Fibroblast of lung (primary cell): ENCODE data around the gene ADCK2. TPM values are rescaled to one million over a fixed set of nuclear protein-coding genes. Genes with fewer than 3 reads are reported as not detected.

Source experiments
- DNase-seq, 2 donors: peaks; one replicate each; pipeline versions ENCODE4 v3.0.0 to v3.0.0-alpha.2; 2010; ENCODE audit warnings: low read depth in 2 of 2
- H2AFZ ChIP-seq: 2 replicates; pipeline ENCODE4 v1.5.1; 2012; ENCODE audit warnings: low read length, control low read depth, inconsistent platforms
- H3K27ac ChIP-seq: 2 replicates; pipeline ENCODE4 v1.5.1; 2011; ENCODE audit warnings: low read length, control low read depth; ENCODE audit not compliant: insufficient read depth
- H3K27me3 ChIP-seq: 2 replicates; pipeline ENCODE4 v1.5.1; 2011; ENCODE audit warnings: mild to moderate bottlenecking, low read length; ENCODE audit not compliant: control insufficient read depth, insufficient read depth
- H3K36me3 ChIP-seq: 2 replicates; pipeline ENCODE4 v1.5.1; 2011; ENCODE audit warnings: low read length; ENCODE audit not compliant: control insufficient read depth, insufficient read depth
- H3K4me1 ChIP-seq: 2 replicates; pipeline ENCODE4 v1.5.1; 2011; ENCODE audit warnings: low read length; ENCODE audit not compliant: control insufficient read depth, insufficient read depth; ENCODE audit errors: extremely low read depth
- H3K4me2 ChIP-seq: 2 replicates; pipeline ENCODE4 v1.5.1; 2011; ENCODE audit warnings: low read length, control low read depth; ENCODE audit not compliant: insufficient read depth; ENCODE audit errors: extremely low read depth
- H3K4me3 ChIP-seq, 4 experiments: fragments of 200-600 bp in 1 of 4; sonication (generic) in 1 of 4; replicated peaks in 1 of 4; 2 replicates each; pipeline ENCODE4 v1.5.1; 2011 to 2016; ENCODE audit warnings: low read length in 4 of 4, low read depth in 3 of 4, mild to moderate bottlenecking in 3 of 4, control low read depth in 2 of 4, inconsistent platforms in 1 of 4, mixed read lengths in 1 of 4; ENCODE audit not compliant: insufficient read depth in 1 of 4; ENCODE audit errors: control extremely low read depth in 1 of 4
- H3K79me2 ChIP-seq: 2 replicates; pipeline ENCODE4 v1.5.1; 2012; ENCODE audit warnings: mild to moderate bottlenecking, low read length, inconsistent platforms; ENCODE audit not compliant: control insufficient read depth, insufficient read depth
- H3K9ac ChIP-seq: 2 replicates; pipeline ENCODE4 v1.5.1; 2011; ENCODE audit warnings: mild to moderate bottlenecking, low read length, control low read depth; ENCODE audit not compliant: insufficient read depth
- H3K9me3 ChIP-seq: 2 replicates; pipeline ENCODE4 v1.5.1; 2012; ENCODE audit warnings: low read depth, low read length; ENCODE audit not compliant: control insufficient read depth, insufficient read depth
- H4K20me1 ChIP-seq: 2 replicates; pipeline ENCODE4 v1.5.1; 2011; ENCODE audit warnings: low read length; ENCODE audit not compliant: control insufficient read depth, insufficient read depth; ENCODE audit errors: extremely low read depth
- EZH2 ChIP-seq: IDR thresholded peaks from 2 replicates; pipeline ENCODE4 v1.5.1; 2012; ENCODE audit warnings: low read length, control low read depth, mild to moderate bottlenecking; ENCODE audit errors: missing control alignments
- polyA plus RNA-seq, 2 donors: library from polyadenylated mRNA; depleted of rRNA in 1 of 2; stranded (reverse) in 1 of 2; unstranded in 1 of 2; fragments of >200 nt; gene quantifications; 2 replicates each; pipeline ENCODE4 v1.2.1, GENCODE V29; 2011 to 2012; ENCODE audit warnings: missing spikeins in 1 of 2
- total RNA-seq: library from RNA; depleted of rRNA; stranded (reverse); fragments of >200 nt; gene quantifications from 2 replicates; pipeline ENCODE4 v1.2.1, GENCODE V29; 2014
- TF ChIP-seq, protein P1 (sequence below), 2 donors: IDR thresholded peaks in 1 of 2; conservative IDR thresholded peaks in 1 of 2; 1 replicate in 1 of 2; 2 replicates in 1 of 2; pipeline ENCODE4 v1.5.1; 2011 to 2012; ENCODE audit warnings: low read length in 2 of 2, control low read depth in 1 of 2, inconsistent platforms in 1 of 2, low read depth in 1 of 2, mild to moderate bottlenecking in 1 of 2

Gene ADCK2
- total and polyA plus RNA-seq, 2 donors (not counting 1 experiment from before 2014, with no cell fraction given) = 7.1 to 37.5 TPM

DNA sequence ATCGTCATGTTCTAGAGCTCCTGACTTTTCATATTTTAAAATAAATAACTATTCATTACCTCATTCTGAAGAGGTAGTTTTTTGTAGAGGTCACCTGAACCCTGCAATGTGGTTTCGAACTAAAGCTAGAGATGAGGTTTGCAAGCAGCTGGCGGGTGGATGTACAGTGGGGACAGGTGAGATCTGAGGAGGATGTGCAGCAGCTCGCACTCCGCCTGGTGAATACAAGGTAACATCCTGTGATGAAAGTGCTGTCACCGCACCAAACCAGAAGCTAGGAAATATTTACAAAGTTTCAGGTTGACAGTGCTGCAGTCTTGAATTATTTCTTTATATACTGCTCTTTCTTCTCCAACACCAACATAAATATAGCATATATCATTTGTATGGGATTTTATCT is 50.3 kb downstream of the ADCK2 start:
- Histone ChIP-seq H2AFZ (no peak overlapping the region), H3K4me3 (no peak overlapping the region), H3K36me3 (peaks cover 5% of the 10 kb centered on the region), H3K9me3 (no peaks in the 10 kb centered on the region), H4K20me1 (no peaks in the 10 kb centered on the region), H3K79me2 (no peaks in the 10 kb centered on the region), H3K9ac (no peak overlapping the region), H3K4me2 (no peak overlapping the region), H3K27ac (no peak overlapping the region), H3K27me3 (no peaks in the 10 kb centered on the region), H3K4me1 (peaks cover 2% of the 10 kb centered on the region)
- TF ChIP-seq, protein P1, sequence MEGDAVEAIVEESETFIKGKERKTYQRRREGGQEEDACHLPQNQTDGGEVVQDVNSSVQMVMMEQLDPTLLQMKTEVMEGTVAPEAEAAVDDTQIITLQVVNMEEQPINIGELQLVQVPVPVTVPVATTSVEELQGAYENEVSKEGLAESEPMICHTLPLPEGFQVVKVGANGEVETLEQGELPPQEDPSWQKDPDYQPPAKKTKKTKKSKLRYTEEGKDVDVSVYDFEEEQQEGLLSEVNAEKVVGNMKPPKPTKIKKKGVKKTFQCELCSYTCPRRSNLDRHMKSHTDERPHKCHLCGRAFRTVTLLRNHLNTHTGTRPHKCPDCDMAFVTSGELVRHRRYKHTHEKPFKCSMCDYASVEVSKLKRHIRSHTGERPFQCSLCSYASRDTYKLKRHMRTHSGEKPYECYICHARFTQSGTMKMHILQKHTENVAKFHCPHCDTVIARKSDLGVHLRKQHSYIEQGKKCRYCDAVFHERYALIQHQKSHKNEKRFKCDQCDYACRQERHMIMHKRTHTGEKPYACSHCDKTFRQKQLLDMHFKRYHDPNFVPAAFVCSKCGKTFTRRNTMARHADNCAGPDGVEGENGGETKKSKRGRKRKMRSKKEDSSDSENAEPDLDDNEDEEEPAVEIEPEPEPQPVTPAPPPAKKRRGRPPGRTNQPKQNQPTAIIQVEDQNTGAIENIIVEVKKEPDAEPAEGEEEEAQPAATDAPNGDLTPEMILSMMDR (conservative IDR thresholded peaks at IDR 0.05 in 1 of 2, IDR thresholded peaks at IDR 0.05 in 1 of 2; ENCODE audit: low read depth in 1 of 2, low read length in 2 of 2) = no peak
- TF ChIP-seq EZH2 = no peak
- DNase-seq = no peak

- Histone ChIP-seq H3K27ac (no peak overlapping the region), H2AFZ (no peak overlapping the region), H3K36me3 (peaks cover 5% of the 10 kb centered on the region), H3K9me3 (no peaks in the 10 kb centered on the region), H4K20me1 (no peaks in the 10 kb centered on the region), H3K4me2 (no peak overlapping the region), H3K4me1 (peaks cover 2% of the 10 kb centered on the region), H3K27me3 (no peaks in the 10 kb centered on the region), H3K79me2 (no peaks in the 10 kb centered on the region), H3K9ac (no peak overlapping the region), H3K4me3 (no peak overlapping the region)
- TF ChIP-seq EZH2 = no peak
- TF ChIP-seq, protein P1 (conservative IDR thresholded peaks at IDR 0.05 in 1 of 2, IDR thresholded peaks at IDR 0.05 in 1 of 2; ENCODE audit: low read depth in 1 of 2, low read length in 2 of 2) = no peak
- DNase-seq = no peak
Measured at GRCh38 chr7:140723574-140723973, 50.8 kb downstream of the ADCK2 start.

DNA sequence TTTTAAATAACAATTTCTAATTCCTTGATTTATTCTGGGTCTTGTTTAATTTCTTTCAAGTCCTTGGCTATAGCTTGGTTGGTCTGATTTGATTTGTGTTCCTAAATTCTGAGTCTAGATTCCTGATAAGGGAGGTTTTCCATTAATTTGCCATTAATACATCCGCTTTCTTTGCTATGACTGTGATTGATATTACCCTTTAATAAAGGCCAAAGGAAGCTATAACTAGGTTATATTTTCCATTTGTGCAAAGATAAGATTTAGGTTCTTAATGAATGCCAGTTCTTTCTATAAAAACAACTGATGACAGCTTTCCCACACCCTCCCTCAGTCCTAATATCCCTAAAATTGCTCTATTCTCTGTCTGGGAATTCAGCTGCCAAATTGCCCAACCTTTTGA is 52.0 kb downstream of the ADCK2 start:
- H2AFZ ChIP-seq = no peak overlapping the region

More for the DNA sequence above, 52.0 kb downstream of the ADCK2 start:
- no peaks in the 10 kb centered on the region for H3K9me3 ChIP-seq
- no peaks in the 10 kb centered on the region for H3K27me3 ChIP-seq
- no peak overlapping the region for H3K9ac ChIP-seq
- H3K27ac ChIP-seq = no peak overlapping the region
- no peak overlapping the region for H3K4me3 ChIP-seq
- no peak overlapping the region for H3K4me2 ChIP-seq
- H3K36me3 ChIP-seq = peaks cover 5% of the 10 kb centered on the region
- H4K20me1 ChIP-seq = no peaks in the 10 kb centered on the region
- TF ChIP-seq, protein P1 (conservative IDR thresholded peaks at IDR 0.05 in 1 of 2, IDR thresholded peaks at IDR 0.05 in 1 of 2; ENCODE audit: low read depth in 1 of 2, low read length in 2 of 2) = no peak
- H3K4me1 ChIP-seq = peaks cover 2% of the 10 kb centered on the region
- no peak for DNase-seq
- H3K79me2 ChIP-seq = no peaks in the 10 kb centered on the region
